CD4-positive, alpha-beta T cell treated with Interleukin-21 for 1 hour (primary cell): ENCODE measurements around the gene HCAR2.
"Not testable (repeated sequence)": the region's sequence is repeated elsewhere in the genome, so short reads cannot be mapped to it uniquely, and the experiment has no call there.

Source experiments
- DNase-seq: peaks from one replicate; pipeline ENCODE4 v3.0.0-alpha.2; 2020

HCAR2 gene

GRCh38 chr12:122715211-122715610 lies 12.1 kb upstream of the HCAR2 start:
- not testable (repeated sequence) for DNase-seq

- DNase-seq: not testable (repeated sequence)
Observed at GRCh38 chr12:122713491-122714188, 10.5 kb upstream of the HCAR2 start.

DNA sequence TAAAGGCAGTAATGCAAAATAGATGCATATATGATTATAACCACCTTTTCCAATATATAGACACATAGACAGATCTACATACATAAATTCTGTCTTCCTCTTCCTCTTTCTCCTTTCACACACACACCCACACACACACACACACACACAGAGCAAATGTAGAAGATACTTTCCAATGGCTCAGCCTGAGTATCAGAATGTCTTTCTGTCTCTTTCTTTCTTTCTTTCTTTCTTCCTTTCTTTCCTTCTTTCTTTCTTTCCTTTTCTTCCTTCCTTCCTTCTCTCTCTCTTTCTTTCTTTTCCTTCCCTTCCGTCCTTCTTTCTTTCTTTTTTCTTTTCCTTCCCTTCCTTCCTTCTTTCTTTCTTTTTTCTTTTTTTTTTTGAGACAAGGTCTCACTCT lies 8.1 kb upstream of the HCAR2 start:
- DNase-seq: not testable (repeated sequence)

GRCh38 chr12:122710341-122710740 lies 7.2 kb upstream of the HCAR2 start:
- not testable (repeated sequence) for DNase-seq

GRCh38 chr12:122709287-122709686 lies 6.1 kb upstream of the HCAR2 start:
- not testable (repeated sequence) for DNase-seq

GRCh38 chr12:122703841-122704240 lies 684 bp upstream of the HCAR2 start:
- not testable (repeated sequence) for DNase-seq

GRCh38 chr12:122701481-122701880 lies 1.7 kb downstream of the HCAR2 start:
- DNase-seq: not testable (repeated sequence)

GRCh38 chr12:122700038-122700710 lies 3.0 kb downstream of the HCAR2 start:
- not testable (repeated sequence) for DNase-seq

- DNase-seq: not testable (repeated sequence)
Observed at GRCh38 chr12:122696922-122697321, 6.2 kb downstream of the HCAR2 start.

GRCh38 chr12:122691566-122691965 lies 11.6 kb downstream of the HCAR2 start:
- DNase-seq: no peak

DNA sequence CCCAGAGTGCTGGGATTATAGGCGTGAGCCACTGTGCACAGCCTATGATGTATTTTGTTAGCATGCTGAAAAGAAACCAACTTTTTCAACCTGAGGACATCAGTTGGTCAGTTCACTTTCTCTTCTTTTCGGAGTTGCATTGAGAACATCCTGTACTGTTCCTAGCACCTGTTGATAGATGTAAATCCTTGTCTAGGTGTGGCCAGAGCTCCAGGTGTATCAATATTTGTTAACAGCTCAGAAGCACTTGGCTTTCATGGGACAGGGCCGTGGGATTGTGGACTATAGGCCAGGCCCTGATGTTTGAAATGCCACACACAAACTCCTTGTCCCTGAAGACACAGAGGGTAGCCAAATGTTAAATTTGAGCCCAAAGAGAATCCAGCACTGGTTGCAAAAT lies 14.9 kb downstream of the HCAR2 start:
- DNase-seq: no peak

- DNase-seq: no peak
Observed at GRCh38 chr12:122687086-122687485, 16.1 kb downstream of the HCAR2 start.

DNA sequence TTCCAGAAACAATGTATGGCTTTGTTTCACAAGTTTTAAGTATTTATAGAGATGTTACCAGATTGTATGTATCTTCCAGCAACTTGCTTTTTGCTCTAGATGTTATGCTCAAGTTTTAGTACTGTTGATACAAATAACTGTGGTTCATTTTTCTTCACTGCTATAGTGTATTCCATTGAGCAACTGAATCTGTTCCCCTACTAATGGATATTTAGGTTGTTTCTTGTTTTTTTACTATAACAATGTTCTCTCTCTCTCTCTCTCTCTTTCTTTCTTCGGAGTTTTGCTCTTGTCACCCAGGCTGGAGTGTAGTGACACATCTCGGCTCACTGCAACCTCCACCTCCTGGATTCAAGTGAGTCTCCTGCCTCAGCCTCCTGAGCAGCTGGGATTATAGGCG lies 16.6 kb downstream of the HCAR2 start:
- DNase-seq: no peak

DNA sequence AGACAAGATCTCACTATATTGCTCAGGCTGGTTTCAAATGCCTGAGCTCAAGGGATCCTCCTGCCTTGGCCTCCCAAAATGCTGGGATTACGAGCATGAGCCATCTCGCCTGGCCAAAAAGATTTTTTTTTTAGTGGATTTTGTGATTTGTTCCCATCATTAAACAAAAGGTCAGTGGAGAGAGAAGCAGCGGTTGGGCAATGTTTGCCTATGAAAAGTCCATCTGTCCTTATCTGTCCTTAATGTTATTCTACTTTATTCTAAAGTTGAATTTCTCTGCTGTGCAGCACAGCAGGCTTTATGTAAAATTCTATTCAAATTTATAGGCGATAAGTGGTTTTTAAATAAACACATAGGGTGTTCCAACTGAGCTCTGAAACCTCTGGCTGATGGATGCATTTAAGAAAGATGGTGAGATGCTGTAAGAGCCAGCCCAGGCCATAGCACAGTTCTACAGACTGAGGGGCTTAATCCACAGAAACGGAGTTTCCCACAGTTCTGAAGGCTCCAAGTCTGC lies 18.8 kb downstream of the HCAR2 start:
- no peak for DNase-seq

- peak; percentile 4 for DNase-seq
Observed at GRCh38 chr12:122681814-122682213, 21.3 kb downstream of the HCAR2 start.

GRCh38 chr12:122680989-122681388 lies 22.2 kb downstream of the HCAR2 start:
- not testable (repeated sequence) for DNase-seq

DNA sequence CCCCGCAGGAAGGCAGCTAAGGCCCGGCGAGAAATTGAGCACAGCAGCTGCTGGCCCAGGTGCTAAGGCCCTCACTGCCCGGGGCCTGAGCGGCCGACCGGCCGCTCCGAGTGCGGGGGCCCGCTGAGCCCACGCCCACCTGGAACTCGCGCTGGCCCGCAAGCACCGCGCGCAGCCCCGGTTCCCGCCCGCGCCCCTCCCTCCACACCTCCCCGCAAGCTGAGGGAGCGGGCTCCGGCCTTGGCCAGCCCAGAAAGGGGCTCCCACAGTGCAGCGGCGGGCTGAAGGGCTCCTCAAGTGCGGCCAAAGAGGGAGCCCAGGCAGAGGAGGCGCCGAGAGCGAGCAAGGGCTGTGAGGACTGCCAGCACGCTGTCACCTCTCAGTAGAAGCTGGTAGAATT lies 26.4 kb downstream of the HCAR2 start:
- not testable (repeated sequence) for DNase-seq

DNA sequence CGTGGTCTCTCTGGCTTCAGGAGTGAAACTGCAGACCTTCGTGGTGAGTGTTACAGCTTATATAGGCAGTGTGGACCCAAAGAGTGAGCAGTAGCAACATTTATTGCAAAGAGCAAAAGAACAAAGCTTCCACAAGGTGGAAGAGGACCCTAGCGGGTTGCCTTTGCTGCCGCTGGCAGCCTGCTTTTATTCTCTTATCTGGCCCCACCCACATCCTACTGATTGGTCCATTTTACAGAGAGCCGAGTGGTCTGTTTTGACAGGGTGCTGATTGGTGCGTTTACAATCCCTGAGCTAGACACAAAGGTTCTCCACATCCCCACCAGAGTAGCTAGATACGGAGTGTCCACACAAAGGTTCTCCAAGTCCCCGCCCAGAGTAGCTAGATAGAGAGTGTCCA lies 27.1 kb downstream of the HCAR2 start:
- DNase-seq: not testable (repeated sequence)

GRCh38 chr12:122672515-122672914 lies 30.6 kb downstream of the HCAR2 start:
- DNase-seq: no peak

DNA sequence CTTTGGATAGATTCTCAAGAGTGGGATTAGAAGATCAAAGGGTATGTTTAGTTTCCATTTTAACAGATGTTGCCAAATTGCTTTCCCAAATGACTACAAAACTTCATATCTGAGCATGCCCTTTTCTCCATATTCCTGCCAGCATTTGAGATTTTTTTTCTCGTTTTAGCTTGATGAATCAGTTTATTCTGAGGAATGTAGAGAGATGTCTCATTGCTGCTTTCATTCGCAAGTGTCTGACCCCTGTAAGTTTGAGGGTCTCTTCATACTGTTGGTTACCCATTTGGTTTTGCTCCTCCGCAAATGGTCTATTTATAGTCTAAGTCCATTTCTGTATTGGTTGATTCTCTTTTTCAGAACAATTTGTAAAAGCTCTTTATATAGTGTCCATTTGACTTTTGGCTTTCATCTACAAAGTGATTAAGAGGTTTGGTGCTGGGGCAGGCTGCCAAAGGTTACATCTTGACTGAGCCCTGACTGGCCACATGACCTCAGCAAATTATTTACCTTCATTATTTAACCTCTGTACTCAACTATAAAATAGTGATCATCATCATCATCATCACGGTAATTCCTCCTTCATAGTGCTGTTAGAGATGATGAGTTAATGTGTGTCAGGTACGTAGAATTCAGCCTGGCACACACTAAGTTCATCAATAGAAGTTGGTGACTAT lies 33.6 kb downstream of the HCAR2 start:
- DNase-seq: no peak

DNA sequence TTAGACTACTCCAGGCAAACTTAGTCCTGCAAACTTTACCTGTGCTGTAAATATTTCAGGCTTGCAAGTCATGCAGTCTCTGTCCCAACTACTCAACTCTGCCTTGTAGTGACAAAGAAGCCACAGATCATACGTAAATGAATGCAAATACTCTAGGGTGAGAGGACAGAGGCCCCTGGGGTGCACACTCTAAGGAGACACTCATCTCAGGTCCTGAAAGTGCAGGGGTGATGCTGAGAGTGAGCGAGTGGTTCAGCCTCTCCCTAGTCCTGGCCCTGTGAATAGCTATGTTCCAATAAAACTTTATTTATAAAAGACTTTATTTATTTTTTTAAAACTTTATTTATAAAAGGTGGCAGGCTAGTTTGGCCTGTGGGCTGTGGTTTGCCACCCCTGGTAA lies 34.9 kb downstream of the HCAR2 start:
- DNase-seq: no peak

GRCh38 chr12:122665759-122666158 lies 37.4 kb downstream of the HCAR2 start:
- DNase-seq: no peak

GRCh38 chr12:122665349-122665748 lies 37.8 kb downstream of the HCAR2 start:
- DNase-seq: no peak

- DNase-seq: no peak
Observed at GRCh38 chr12:122661938-122662337, 41.2 kb downstream of the HCAR2 start.
